ENCODE data around the gene IFFO2. TPM values are rescaled to one million over a fixed set of nuclear protein-coding genes. Genes with fewer than 3 reads are reported as not detected.

IFFO2 gene
- total RNA-seq, 5 donors from 2014 or later (not counting 1 experiment from before 2014, with no cell fraction given) = 36.0 to 76.2 (median 37.7) TPM

DNA sequence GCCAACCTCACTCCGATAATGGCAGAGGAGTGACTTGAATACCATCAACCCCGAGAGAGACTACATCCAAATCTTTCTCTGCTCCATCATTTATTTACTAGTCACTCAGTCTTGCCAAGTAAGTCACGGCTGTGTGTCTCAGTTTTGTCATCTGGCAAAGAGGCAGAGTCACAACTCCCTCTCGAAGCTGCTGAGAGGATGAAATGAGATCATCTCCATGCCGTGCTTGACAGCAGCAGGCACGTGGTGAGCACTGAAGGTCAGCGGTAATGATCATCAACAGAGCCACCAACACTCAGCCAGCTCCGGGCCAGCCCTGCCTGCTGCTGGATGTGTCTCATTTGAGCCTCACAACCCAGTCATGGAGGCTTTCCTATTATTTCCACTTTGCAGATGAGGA, 74.0 kb downstream of the IFFO2 start:
- H3K36me3 ChIP-seq (ENCODE audit: control insufficient read depth in 2 of 2, extremely low read depth in 1 of 2, insufficient read depth in 1 of 2, low read length in 1 of 2) = peaks cover 0 to 8% of the 10 kb centered on the region in 2 donors
- H3K4me3 Mint-ChIP-seq = no peak overlapping the region
- 88% methylated on average over 6 of the region's 8 CpGs for WGBS (ENCODE audit: insufficient coverage)
- no peaks in the 10 kb centered on the region for H3K9me3 ChIP-seq
- H3K27ac ChIP-seq (ENCODE audit: low read length) = no peak overlapping the region
- H3K36me3 Mint-ChIP-seq = no peaks in the 10 kb centered on the region
- no peaks in the 10 kb centered on the region for H3K27me3 Mint-ChIP-seq
- no peaks in the 10 kb centered on the region for H3K4me1 Mint-ChIP-seq
- ChIA-PET POLR2A (no interaction called here), CTCF (interaction anchor here in 1 of 2 donors (1.2 kb wide), 1 partner anchor 26 kb away, joined by 3 read pairs; no protein-coding TSS in a partner anchor)
- no peak overlapping the region for H3K4me3 ChIP-seq (ENCODE audit: control insufficient read depth in 1 of 2, extremely low read depth in 1 of 2, low read length in 1 of 2)
- no peak for ATAC-seq (replicated peaks in 1 of 4)
- no peak overlapping the region for H3K27ac Mint-ChIP-seq
- no peaks in the 10 kb centered on the region for H3K4me1 ChIP-seq (ENCODE audit: control insufficient read depth in 1 of 2, extremely low read depth in 1 of 2, insufficient read depth in 2 of 2, low read length in 2 of 2)
- no peaks in the 10 kb centered on the region for H3K27me3 ChIP-seq (replicated peaks in 1 of 2; ENCODE audit: control insufficient read depth in 2 of 2, extremely low read depth in 1 of 2, insufficient read depth in 2 of 2, low read length in 1 of 2)
- no peaks in the 10 kb centered on the region for H3K9me3 Mint-ChIP-seq
- no peak for DNase-seq

DNA sequence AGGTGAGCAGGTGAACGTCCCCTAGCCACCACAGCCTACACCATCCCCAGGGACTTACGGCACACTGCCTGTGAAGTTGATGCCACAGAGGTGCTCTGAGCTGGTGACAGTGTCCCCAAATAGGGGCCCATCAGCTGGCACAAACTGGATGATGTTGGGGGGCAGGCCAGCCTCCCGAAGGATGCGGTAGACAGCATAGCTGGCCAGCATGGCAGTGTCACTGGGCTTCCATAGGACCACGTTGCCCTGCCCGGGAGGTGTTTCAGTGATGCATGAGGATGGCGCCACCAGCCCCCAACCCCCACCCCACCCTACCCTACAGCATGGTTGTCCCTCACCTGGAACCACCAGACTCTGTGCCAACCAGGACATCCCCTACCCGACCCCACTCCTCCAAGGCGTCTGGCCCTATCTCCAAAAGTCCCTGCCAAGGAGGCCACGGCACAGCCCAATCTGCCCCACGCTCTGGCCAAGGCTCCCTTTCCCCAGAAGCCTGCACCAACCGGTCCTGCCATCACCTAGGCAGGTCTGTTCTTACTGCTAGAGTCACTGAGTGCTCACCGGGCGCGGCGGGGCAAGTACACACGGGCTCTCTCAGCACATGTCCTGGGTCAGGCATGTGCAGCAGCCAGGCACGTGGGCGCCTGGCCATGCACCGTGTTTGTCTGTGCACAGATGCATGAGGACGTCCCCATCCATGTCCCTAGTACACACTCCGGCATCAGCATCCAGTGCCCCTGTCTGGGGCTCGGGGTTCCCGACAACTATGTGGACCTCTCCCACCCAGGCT, 74.6 kb downstream of the IFFO2 start:
- Mint-ChIP-seq H3K27ac (no peak overlapping the region), H3K27me3 (no peaks in the 10 kb centered on the region), H3K4me3 (no peak overlapping the region), H3K4me1 (no peaks in the 10 kb centered on the region), H3K9me3 (no peaks in the 10 kb centered on the region), H3K36me3 (no peaks in the 10 kb centered on the region)
- Histone ChIP-seq H3K4me3 (ENCODE audit: control insufficient read depth in 1 of 2, extremely low read depth in 1 of 2, low read length in 1 of 2) (no peak overlapping the region), H3K9me3 (no peaks in the 10 kb centered on the region), H3K36me3 (ENCODE audit: control insufficient read depth in 2 of 2, extremely low read depth in 1 of 2, insufficient read depth in 1 of 2, low read length in 1 of 2) (peaks cover 0 to 8% of the 10 kb centered on the region in 2 donors), H3K27me3 (replicated peaks in 1 of 2; ENCODE audit: control insufficient read depth in 2 of 2, extremely low read depth in 1 of 2, insufficient read depth in 2 of 2, low read length in 1 of 2) (no peaks in the 10 kb centered on the region), H3K4me1 (ENCODE audit: control insufficient read depth in 1 of 2, extremely low read depth in 1 of 2, insufficient read depth in 2 of 2, low read length in 2 of 2) (no peaks in the 10 kb centered on the region), H3K27ac (ENCODE audit: low read length) (no peak overlapping the region)
- POLR2A ChIA-PET = no interaction called here
- DNase-seq (no peak), ATAC-seq (replicated peaks in 1 of 4) (no peak)
- 93% methylated on average over 20 of the region's 24 CpGs for WGBS (ENCODE audit: insufficient coverage)
- CTCF ChIA-PET = interaction anchor here in 1 of 2 donors (0.6 to 1.2 kb wide), 2 partner anchors 27 to 282 kb away, joined by 3 to 5 read pairs; no protein-coding TSS in a partner anchor

DNA sequence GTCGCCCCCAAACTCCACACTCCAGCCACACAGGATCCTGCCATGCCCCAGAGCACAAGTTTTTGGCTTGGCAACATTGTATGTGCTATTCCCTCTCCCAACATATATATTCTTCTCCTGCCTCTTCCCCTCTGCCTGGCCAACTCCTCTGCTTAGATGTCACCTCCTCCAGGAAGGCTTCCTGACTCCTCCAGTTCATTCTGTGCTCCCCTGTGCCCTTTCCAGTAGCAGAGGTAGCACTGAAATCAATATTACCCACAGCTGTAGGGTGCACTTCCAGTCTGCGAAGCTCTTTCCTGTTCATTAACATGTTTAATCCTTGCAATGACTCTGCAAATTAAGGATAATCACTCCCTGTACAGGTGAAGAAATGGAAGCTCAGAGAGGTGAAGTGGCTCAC, 75.3 kb downstream of the IFFO2 start:
- Histone ChIP-seq H3K27me3 (replicated peaks in 1 of 2; ENCODE audit: control insufficient read depth in 2 of 2, extremely low read depth in 1 of 2, insufficient read depth in 2 of 2, low read length in 1 of 2) (no peaks in the 10 kb centered on the region), H3K36me3 (ENCODE audit: control insufficient read depth in 2 of 2, extremely low read depth in 1 of 2, insufficient read depth in 1 of 2, low read length in 1 of 2) (peaks cover 0 to 8% of the 10 kb centered on the region in 2 donors), H3K4me1 (ENCODE audit: control insufficient read depth in 1 of 2, extremely low read depth in 1 of 2, insufficient read depth in 2 of 2, low read length in 2 of 2) (no peaks in the 10 kb centered on the region), H3K4me3 (ENCODE audit: control insufficient read depth in 1 of 2, extremely low read depth in 1 of 2, low read length in 1 of 2) (no peak overlapping the region), H3K27ac (ENCODE audit: low read length) (no peak overlapping the region), H3K9me3 (no peaks in the 10 kb centered on the region)
- H3K9me3 Mint-ChIP-seq = no peaks in the 10 kb centered on the region
- H3K4me1 Mint-ChIP-seq = no peaks in the 10 kb centered on the region
- no peaks in the 10 kb centered on the region for H3K36me3 Mint-ChIP-seq
- H3K27ac Mint-ChIP-seq = no peak overlapping the region
- DNase-seq (no peak), ATAC-seq (replicated peaks in 1 of 4) (no peak)
- WGBS (ENCODE audit: insufficient coverage) = 71% methylated on average over 1 of the region's 2 CpGs
- ChIA-PET CTCF (interaction anchor here in 1 of 2 donors (1.2 kb wide), 1 partner anchor 28 kb away, joined by 3 read pairs; no protein-coding TSS in a partner anchor), POLR2A (no interaction called here)
- no peaks in the 10 kb centered on the region for H3K27me3 Mint-ChIP-seq
- no peak overlapping the region for H3K4me3 Mint-ChIP-seq

DNA sequence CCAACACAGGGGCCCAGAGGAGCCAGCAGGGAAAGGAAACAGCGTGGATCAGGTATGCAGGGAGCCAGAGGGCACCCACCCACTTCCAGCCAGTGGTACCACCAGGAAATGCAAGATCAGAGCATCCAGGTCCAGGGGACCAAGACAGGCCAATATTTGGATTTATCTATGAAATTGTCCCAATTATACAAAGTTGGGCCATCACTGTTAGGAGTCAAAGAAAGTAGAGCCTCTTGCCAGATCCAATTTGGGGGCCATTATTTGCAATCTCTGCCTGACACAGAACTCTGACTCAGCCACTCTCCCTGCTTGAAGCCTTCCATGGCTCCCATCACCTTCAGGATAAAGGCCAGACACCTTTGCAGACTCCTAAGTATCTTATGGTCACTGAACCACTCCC, 75.9 kb downstream of the IFFO2 start:
- Histone ChIP-seq H3K4me1 (ENCODE audit: control insufficient read depth in 1 of 2, extremely low read depth in 1 of 2, insufficient read depth in 2 of 2, low read length in 2 of 2) (no peaks in the 10 kb centered on the region), H3K9me3 (no peaks in the 10 kb centered on the region), H3K36me3 (ENCODE audit: control insufficient read depth in 2 of 2, extremely low read depth in 1 of 2, insufficient read depth in 1 of 2, low read length in 1 of 2) (peaks cover 0 to 8% of the 10 kb centered on the region in 2 donors), H3K27me3 (replicated peaks in 1 of 2; ENCODE audit: control insufficient read depth in 2 of 2, extremely low read depth in 1 of 2, insufficient read depth in 2 of 2, low read length in 1 of 2) (no peaks in the 10 kb centered on the region), H3K27ac (ENCODE audit: low read length) (no peak overlapping the region), H3K4me3 (ENCODE audit: control insufficient read depth in 1 of 2, extremely low read depth in 1 of 2, low read length in 1 of 2) (no peak overlapping the region)
- ChIA-PET POLR2A (no interaction called here), CTCF (no interaction called here)
- ATAC-seq (replicated peaks in 1 of 4) (no peak), DNase-seq (no peak)
- Mint-ChIP-seq H3K27ac (no peak overlapping the region), H3K4me1 (no peaks in the 10 kb centered on the region), H3K27me3 (no peaks in the 10 kb centered on the region), H3K36me3 (no peaks in the 10 kb centered on the region), H3K4me3 (no peak overlapping the region), H3K9me3 (no peaks in the 10 kb centered on the region)
- WGBS (ENCODE audit: insufficient coverage) = no CpG with 5 or more reads among the region's 1 CpG

DNA sequence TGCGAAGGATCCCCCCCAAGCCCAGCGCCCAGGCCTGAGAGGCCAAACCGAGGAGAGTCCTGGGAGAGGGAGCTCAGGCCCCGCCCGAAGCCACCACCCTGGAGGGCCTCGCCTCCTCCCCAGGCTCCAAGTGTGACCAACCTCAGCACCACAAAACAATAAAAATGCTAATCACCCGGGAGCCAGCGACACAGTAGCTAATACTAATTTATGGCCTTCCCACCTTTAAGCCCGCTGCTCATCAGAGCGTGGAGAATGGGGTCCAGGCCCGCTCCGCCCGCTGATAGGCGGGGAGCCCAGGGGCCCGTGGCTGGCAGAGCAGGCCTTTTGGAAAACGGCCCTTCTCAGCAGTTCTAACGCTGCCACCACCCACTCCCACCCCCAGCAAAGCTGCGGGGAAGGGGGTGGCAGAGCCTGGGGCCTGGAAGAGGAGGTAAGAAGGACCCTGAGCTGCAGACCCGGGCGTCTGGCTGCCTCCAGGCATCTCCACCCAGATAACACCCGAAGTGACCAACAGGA, 76.6 kb downstream of the IFFO2 start:
- H3K4me3 Mint-ChIP-seq = no peak overlapping the region
- Histone ChIP-seq H3K27ac (ENCODE audit: low read length) (no peak overlapping the region), H3K4me3 (ENCODE audit: control insufficient read depth in 1 of 2, extremely low read depth in 1 of 2, low read length in 1 of 2) (no peak overlapping the region), H3K36me3 (ENCODE audit: control insufficient read depth in 2 of 2, extremely low read depth in 1 of 2, insufficient read depth in 1 of 2, low read length in 1 of 2) (peaks cover 0 to 8% of the 10 kb centered on the region in 2 donors), H3K27me3 (replicated peaks in 1 of 2; ENCODE audit: control insufficient read depth in 2 of 2, extremely low read depth in 1 of 2, insufficient read depth in 2 of 2, low read length in 1 of 2) (peaks cover 0 to 2% of the 10 kb centered on the region in 2 experiments), H3K4me1 (ENCODE audit: control insufficient read depth in 1 of 2, extremely low read depth in 1 of 2, insufficient read depth in 2 of 2, low read length in 2 of 2) (no peaks in the 10 kb centered on the region), H3K9me3 (no peaks in the 10 kb centered on the region)
- ATAC-seq (replicated peaks in 1 of 4) (no peak), DNase-seq (no peak)
- H3K4me1 Mint-ChIP-seq = no peaks in the 10 kb centered on the region
- H3K36me3 Mint-ChIP-seq = no peaks in the 10 kb centered on the region
- WGBS (ENCODE audit: insufficient coverage) = 94% methylated on average over 9 of the region's 21 CpGs
- no peak overlapping the region for H3K27ac Mint-ChIP-seq
- no peaks in the 10 kb centered on the region for H3K9me3 Mint-ChIP-seq
- no peaks in the 10 kb centered on the region for H3K27me3 Mint-ChIP-seq
- CTCF ChIA-PET = no interaction called here
- POLR2A ChIA-PET = no interaction called here

DNA sequence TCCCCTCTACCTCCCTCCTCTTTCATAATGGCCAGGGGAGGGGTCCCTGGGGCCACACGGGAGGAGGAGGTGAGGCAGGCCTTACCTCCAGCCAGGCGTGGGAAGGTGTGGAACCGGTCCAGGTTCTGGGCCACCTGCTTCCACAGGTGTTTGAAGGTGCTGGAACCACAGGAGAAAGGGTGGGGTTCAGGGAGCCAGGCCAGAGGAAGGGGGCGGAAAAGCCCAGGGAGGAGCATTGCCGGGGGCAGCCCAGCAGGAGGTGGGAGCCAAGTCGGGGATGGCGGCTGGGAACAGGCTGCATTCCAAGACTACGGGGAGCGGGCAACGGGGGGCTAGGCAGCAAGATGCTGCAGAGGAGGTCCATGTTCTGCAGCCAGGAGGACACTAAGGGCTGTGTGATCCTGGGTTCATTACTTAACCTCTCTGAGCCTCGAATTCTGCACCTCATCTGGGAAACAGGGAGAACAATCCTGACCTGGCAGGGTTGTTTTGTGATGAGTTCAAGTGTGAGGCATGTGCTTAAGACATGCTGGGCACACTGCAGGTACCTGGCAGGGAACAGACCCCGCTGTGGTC, 77.2 kb downstream of the IFFO2 start:
- POLR2A ChIA-PET = no interaction called here
- Mint-ChIP-seq H3K27ac (no peak overlapping the region), H3K36me3 (no peaks in the 10 kb centered on the region), H3K4me3 (no peak overlapping the region), H3K9me3 (no peaks in the 10 kb centered on the region), H3K27me3 (no peaks in the 10 kb centered on the region), H3K4me1 (no peaks in the 10 kb centered on the region)
- CTCF ChIA-PET = no interaction called here
- WGBS (ENCODE audit: insufficient coverage) = 91% methylated on average over 11 of the region's 12 CpGs
- peaks cover 0 to 8% of the 10 kb centered on the region in 2 donors for H3K36me3 ChIP-seq (ENCODE audit: control insufficient read depth in 2 of 2, extremely low read depth in 1 of 2, insufficient read depth in 1 of 2, low read length in 1 of 2)
- H3K27me3 ChIP-seq (replicated peaks in 1 of 2; ENCODE audit: control insufficient read depth in 2 of 2, extremely low read depth in 1 of 2, insufficient read depth in 2 of 2, low read length in 1 of 2) = peaks cover 0 to 6% of the 10 kb centered on the region in 2 experiments
- H3K4me1 ChIP-seq (ENCODE audit: control insufficient read depth in 1 of 2, extremely low read depth in 1 of 2, insufficient read depth in 2 of 2, low read length in 2 of 2) = no peaks in the 10 kb centered on the region
- DNase-seq (no peak), ATAC-seq (replicated peaks in 1 of 4) (no peak)
- no peaks in the 10 kb centered on the region for H3K9me3 ChIP-seq
- no peak overlapping the region for H3K4me3 ChIP-seq (ENCODE audit: control insufficient read depth in 1 of 2, extremely low read depth in 1 of 2, low read length in 1 of 2)
- H3K27ac ChIP-seq (ENCODE audit: low read length) = no peak overlapping the region
